CD14-positive monocyte (primary cell): ENCODE measurements around the gene KIAA0930. TPM values are rescaled to one million over a fixed set of nuclear protein-coding genes. Genes with fewer than 3 reads are reported as not detected.

Experiments
- DNase-seq, 3 donors: peaks; one replicate each; pipeline ENCODE4 v3.0.0-alpha.2; 2011 to 2022
- H2AFZ ChIP-seq: 2 replicates; pipeline ENCODE4 v1.6.0; 2012; ENCODE audit warnings: mild to moderate bottlenecking, low read depth, low read length, inconsistent platforms; ENCODE audit not compliant: insufficient read depth, poor library complexity, severe bottlenecking
- H3K27ac ChIP-seq, 2 donors: 1 replicate in 1 of 2; 2 replicates in 1 of 2; pipeline ENCODE4 v1.5.1; 2012 to 2013; ENCODE audit warnings: low read length in 2 of 2, control low read depth in 1 of 2, inconsistent platforms in 1 of 2, low read depth in 1 of 2, mild to moderate bottlenecking in 1 of 2
- H3K27me3 ChIP-seq, 2 donors: one replicate each; pipeline versions ENCODE4 v1.6.0 to v1.6.1; 2011 to 2013; ENCODE audit warnings: low read length in 2 of 2; ENCODE audit not compliant: control insufficient read depth in 2 of 2, insufficient read depth in 2 of 2
- H3K36me3 ChIP-seq, 2 donors: replicated peaks in 1 of 2; 1 replicate in 1 of 2; 2 replicates in 1 of 2; pipeline versions ENCODE4 v1.5.1 to v1.6.1; 2012 to 2013; ENCODE audit warnings: low read length in 2 of 2, control low read depth in 1 of 2, inconsistent platforms in 1 of 2, mild to moderate bottlenecking in 1 of 2; ENCODE audit not compliant: insufficient read depth in 2 of 2, control insufficient read depth in 1 of 2
- H3K4me1 ChIP-seq, 2 donors: 1 replicate in 1 of 2; 2 replicates in 1 of 2; pipeline versions ENCODE4 v1.5.1 to v1.6.1; 2012 to 2013; ENCODE audit warnings: low read length in 2 of 2, control low read depth in 1 of 2, inconsistent platforms in 1 of 2, mild to moderate bottlenecking in 1 of 2, moderate library complexity in 1 of 2; ENCODE audit not compliant: insufficient read depth in 2 of 2, control insufficient read depth in 1 of 2
- H3K4me2 ChIP-seq: replicated peaks from 2 replicates; pipeline ENCODE3; 2012; ENCODE audit warnings: low read length, moderate library complexity, mild to moderate bottlenecking; ENCODE audit not compliant: poor library complexity, severe bottlenecking; ENCODE audit errors: extremely low read depth
- H3K4me3 ChIP-seq, 3 experiments: fragments of 200-600 bp in 1 of 3; sonication (generic) in 1 of 3; replicated peaks in 1 of 3; 1 replicate in 2 of 3; 2 replicates in 1 of 3; pipeline ENCODE4 v1.5.1; 2011 to 2013; ENCODE audit warnings: low read length in 3 of 3, mild to moderate bottlenecking in 3 of 3, control low read depth in 2 of 3, low read depth in 2 of 3, inconsistent platforms in 1 of 3, moderate library complexity in 1 of 3
- H3K79me2 ChIP-seq: 2 replicates; pipeline ENCODE4 v1.6.0; 2012; ENCODE audit warnings: mild to moderate bottlenecking, control low read depth, inconsistent platforms, low read length, moderate library complexity; ENCODE audit not compliant: insufficient read depth
- H3K9ac ChIP-seq: 2 replicates; pipeline ENCODE4 v1.6.0; 2017; ENCODE audit warnings: low read length, mild to moderate bottlenecking; ENCODE audit not compliant: insufficient read depth, poor library complexity, severe bottlenecking
- H3K9me3 ChIP-seq, 2 donors: replicated peaks in 1 of 2; 1 replicate in 1 of 2; 2 replicates in 1 of 2; pipeline versions ENCODE4 v1.5.1 to v1.6.1; 2012 to 2013; ENCODE audit warnings: low read length in 2 of 2, control low read depth in 1 of 2; ENCODE audit not compliant: control insufficient read depth in 1 of 2, insufficient read depth in 1 of 2
- H4K20me1 ChIP-seq: 2 replicates; pipeline ENCODE4 v1.6.0; 2012; ENCODE audit warnings: mild to moderate bottlenecking, low read length, control low read depth, moderate library complexity; ENCODE audit not compliant: insufficient read depth
- H3K27ac Mint-ChIP-seq, 7 donors: one replicate each; pipeline ENCODE4 v1.8.0; 2020; ENCODE audit warnings: mild to moderate bottlenecking in 7 of 7, mixed read lengths in 7 of 7, moderate library complexity in 6 of 7, inconsistent platforms in 2 of 7
- H3K27me3 Mint-ChIP-seq, 3 donors: one replicate each; pipeline ENCODE4 v1.8.0; 2021 to 2022; ENCODE audit warnings: low read depth in 3 of 3, mild to moderate bottlenecking in 3 of 3, mixed read lengths in 3 of 3, moderate library complexity in 3 of 3, inconsistent platforms in 1 of 3
- H3K36me3 Mint-ChIP-seq, 2 donors: one replicate each; pipeline ENCODE4 v1.8.0; 2020; ENCODE audit warnings: mixed read lengths in 2 of 2, inconsistent platforms in 1 of 2, mild to moderate bottlenecking in 1 of 2
- H3K4me1 Mint-ChIP-seq: one replicate; pipeline ENCODE4 v1.8.0; 2020; ENCODE audit warnings: mild to moderate bottlenecking, mixed read lengths
- H3K4me3 Mint-ChIP-seq, 2 donors: one replicate each; pipeline ENCODE4 v1.8.0; 2020; ENCODE audit warnings: mild to moderate bottlenecking in 2 of 2, mixed read lengths in 2 of 2, moderate library complexity in 1 of 2
- H3K9me3 Mint-ChIP-seq, 7 donors: one replicate each; pipeline ENCODE4 v1.8.0; 2020 to 2022; ENCODE audit warnings: mixed read lengths in 7 of 7, mild to moderate bottlenecking in 6 of 7, moderate library complexity in 6 of 7, inconsistent platforms in 2 of 7
- WGBS: methylation state at CpG from one replicate; pipeline ENCODE4 v1.1.5; 2013; ENCODE audit warnings: missing lambda C conversion rate; ENCODE audit not compliant: insufficient coverage; 5-methylcytosine and 5-hydroxymethylcytosine counted together
- intact Hi-C, 2 donors: fragments of 100-400 bp; cut with micrococcal nuclease; formaldehyde crosslinking; loops; one replicate each; pipeline versions ENCODE4 v1.15.0 to v1.15.1; 2023
- polyA plus RNA-seq, 3 donors: library from polyadenylated mRNA; depleted of rRNA in 1 of 3; unstranded in 2 of 3; stranded (reverse) in 1 of 3; fragments of 300-500 nt in 2 of 3; fragments of >200 nt in 1 of 3; fragmentation: Illumina TruSeq in 2 of 3; gene quantifications; 1 replicate in 2 of 3; 2 replicates in 1 of 3; pipeline ENCODE4 v1.2.3, GENCODE V29; 2012 to 2021
- TF ChIP-seq, protein P1 (sequence below): fragments of 200-600 bp; IDR thresholded peaks from one replicate; pipeline ENCODE4 v1.8.0; 2022; ENCODE audit warnings: antibody characterized with exemption, mild to moderate bottlenecking

Gene KIAA0930
- polyA plus RNA-seq, 3 donors, result 14.0 to 89.1 (median 15.6) TPM

DNA sequence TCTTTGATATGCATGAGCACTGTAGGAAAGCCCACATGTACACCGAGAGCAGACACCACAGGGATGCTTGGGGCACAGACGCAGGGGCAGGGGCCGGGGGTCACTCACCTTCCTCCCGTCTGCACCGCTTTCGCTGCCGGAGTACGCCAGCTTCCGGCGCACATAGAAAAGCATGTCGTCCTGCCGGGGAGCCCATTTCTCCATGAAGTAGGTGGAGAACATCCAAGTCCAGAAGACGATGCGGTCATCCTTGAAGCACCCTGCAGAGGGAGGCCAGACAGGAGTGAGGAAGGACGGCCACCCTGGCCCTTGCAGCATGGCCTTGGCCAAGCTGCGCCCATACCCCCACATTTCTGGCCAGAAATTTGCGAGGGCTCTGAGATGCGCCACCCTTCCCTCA lies 28.8 kb downstream of the KIAA0930 start:
- Histone ChIP-seq H3K4me1 (peaks cover 51 to 52% of the 10 kb centered on the region in 2 donors), H2AFZ (no peak overlapping the region), H4K20me1 (peaks cover 97% of the 10 kb centered on the region), H3K4me3 (peak overlapping the region in 1 of 3 experiments; percentile 71), H3K36me3 (peaks cover 43 to 50% of the 10 kb centered on the region in 2 donors), H3K79me2 (peaks cover 99% of the 10 kb centered on the region), H3K9me3 (no peaks in the 10 kb centered on the region), H3K27ac (peak overlapping the region; percentile 95 to 98), H3K4me2 (peak overlapping the region; percentile 84), H3K9ac (peak overlapping the region; percentile 74), H3K27me3 (no peaks in the 10 kb centered on the region)
- peaks cover 43 to 63% of the 10 kb centered on the region in 2 donors for H3K36me3 Mint-ChIP-seq
- peaks cover 53% of the 10 kb centered on the region for H3K4me1 Mint-ChIP-seq
- no peak for DNase-seq
- intact Hi-C loops, result no loop called here
- H3K9me3 Mint-ChIP-seq, result peaks cover 0 to 2% (median 0%) of the 10 kb centered on the region in 7 donors
- H3K27me3 Mint-ChIP-seq, result peaks cover 0 to 4% (median 1%) of the 10 kb centered on the region in 3 donors
- WGBS, result 94% methylated on average over 17 of the region's 18 CpGs
- H3K4me3 Mint-ChIP-seq, result peak overlapping the region in 1 of 2 donors; percentile 42
- peak overlapping the region; percentile 75 to 94 (median 79) for H3K27ac Mint-ChIP-seq
- TF ChIP-seq, protein P1, sequence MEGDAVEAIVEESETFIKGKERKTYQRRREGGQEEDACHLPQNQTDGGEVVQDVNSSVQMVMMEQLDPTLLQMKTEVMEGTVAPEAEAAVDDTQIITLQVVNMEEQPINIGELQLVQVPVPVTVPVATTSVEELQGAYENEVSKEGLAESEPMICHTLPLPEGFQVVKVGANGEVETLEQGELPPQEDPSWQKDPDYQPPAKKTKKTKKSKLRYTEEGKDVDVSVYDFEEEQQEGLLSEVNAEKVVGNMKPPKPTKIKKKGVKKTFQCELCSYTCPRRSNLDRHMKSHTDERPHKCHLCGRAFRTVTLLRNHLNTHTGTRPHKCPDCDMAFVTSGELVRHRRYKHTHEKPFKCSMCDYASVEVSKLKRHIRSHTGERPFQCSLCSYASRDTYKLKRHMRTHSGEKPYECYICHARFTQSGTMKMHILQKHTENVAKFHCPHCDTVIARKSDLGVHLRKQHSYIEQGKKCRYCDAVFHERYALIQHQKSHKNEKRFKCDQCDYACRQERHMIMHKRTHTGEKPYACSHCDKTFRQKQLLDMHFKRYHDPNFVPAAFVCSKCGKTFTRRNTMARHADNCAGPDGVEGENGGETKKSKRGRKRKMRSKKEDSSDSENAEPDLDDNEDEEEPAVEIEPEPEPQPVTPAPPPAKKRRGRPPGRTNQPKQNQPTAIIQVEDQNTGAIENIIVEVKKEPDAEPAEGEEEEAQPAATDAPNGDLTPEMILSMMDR, result no peak

DNA sequence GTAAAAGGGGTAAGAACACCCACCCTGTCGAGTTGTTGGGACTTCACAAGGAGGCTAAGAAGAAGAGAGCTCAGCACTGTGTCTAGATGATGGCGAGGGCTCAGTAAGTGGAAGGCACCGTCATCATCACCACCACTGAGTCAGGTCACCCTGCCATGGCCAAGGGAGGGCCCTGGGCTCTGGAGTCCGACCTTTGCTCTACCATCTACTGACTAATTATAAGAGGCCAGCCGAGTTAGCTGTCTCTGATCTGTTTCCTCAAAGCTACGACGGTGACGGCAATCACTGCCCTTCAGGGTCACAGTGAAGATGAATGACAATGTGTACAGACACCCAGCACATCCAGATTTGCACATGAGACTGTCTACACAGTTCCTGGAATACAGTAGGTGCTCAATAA lies 29.3 kb downstream of the KIAA0930 start:
- no peak for DNase-seq
- Mint-ChIP-seq H3K27me3 (peaks cover 0 to 4% (median 1%) of the 10 kb centered on the region in 3 donors), H3K4me3 (no peak overlapping the region), H3K27ac (peak overlapping the region; percentile 3 to 94 (median 78)), H3K9me3 (peaks cover 0 to 2% (median 0%) of the 10 kb centered on the region in 7 donors), H3K36me3 (peaks cover 44 to 65% of the 10 kb centered on the region in 2 donors), H3K4me1 (peaks cover 49% of the 10 kb centered on the region)
- Histone ChIP-seq H3K9me3 (no peaks in the 10 kb centered on the region), H3K27me3 (no peaks in the 10 kb centered on the region), H3K4me3 (no peak overlapping the region), H3K4me2 (no peak overlapping the region), H3K79me2 (peaks cover 99% of the 10 kb centered on the region), H3K36me3 (peaks cover 43 to 54% of the 10 kb centered on the region in 2 donors), H3K27ac (peak overlapping the region in 1 of 2 donors; percentile 98), H4K20me1 (peaks cover 97% of the 10 kb centered on the region), H3K4me1 (peaks cover 47 to 48% of the 10 kb centered on the region in 2 donors), H3K9ac (no peak overlapping the region), H2AFZ (no peak overlapping the region)
- intact Hi-C loops, result no loop called here
- TF ChIP-seq, protein P1, result no peak
- 86% methylated on average over 8 of the region's 8 CpGs for WGBS
